Adipose tissue (tissue), 3 donors: ENCODE measurements around the gene LMAN1. TPM values are rescaled to one million over a fixed set of nuclear protein-coding genes. Genes with fewer than 3 reads are reported as not detected.

Source experiments
- H3K27ac ChIP-seq: one replicate; pipeline ENCODE4 v1.5.1; 2013; ENCODE audit warnings: low read depth, low read length
- WGBS, 3 donors: extraction: QIAGEN DNeasy Blood & Tissue Kit; methylation state at CpG; one replicate each; pipeline ENCODE4 v1.1.7; 2013; 5-methylcytosine and 5-hydroxymethylcytosine counted together
- polyA plus RNA-seq, 3 donors: library from polyadenylated mRNA; stranded (reverse); fragments of 200-250 nt; gene quantifications; one replicate each; pipeline ENCODE4 v1.2.3, GENCODE V29; 2013
- donor health status: healthy with polysubstance abuse.
- donor health status: Bipolar disorder and iron deficiency.
- donor health status: healthy.

The LMAN1 gene
- polyA plus RNA-seq, 3 donors: 14.4 to 28.2 (median 23.0) TPM

DNA sequence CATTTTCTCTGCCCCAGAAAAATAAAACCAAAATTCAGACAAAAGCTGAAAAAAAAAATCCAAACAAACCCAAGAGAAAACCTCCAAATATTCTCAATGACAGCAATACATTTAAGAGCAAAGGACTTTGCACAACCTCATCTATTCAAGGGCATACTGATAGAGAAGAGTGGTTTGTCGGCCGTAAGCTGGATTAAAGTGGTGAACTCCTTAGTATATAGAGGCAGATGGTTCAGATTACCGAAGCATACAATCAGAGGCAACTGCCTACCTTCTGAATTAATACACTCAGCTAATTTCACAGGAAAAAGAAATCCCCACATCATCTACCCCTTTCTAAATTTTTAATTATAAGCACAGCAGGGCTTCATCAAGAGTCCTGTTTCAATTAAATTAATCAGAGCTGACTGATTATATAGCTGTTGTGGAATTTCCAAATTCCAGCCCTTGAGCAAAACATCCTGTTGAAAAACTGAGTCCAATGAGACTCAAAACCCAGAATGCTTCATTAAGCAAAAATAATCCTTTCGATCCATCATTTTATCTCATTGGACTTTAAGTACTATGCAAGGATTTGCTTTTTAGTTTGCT, 40.5 kb downstream of the LMAN1 start, which contains the start of gene CPLX4:
Gene CPLX4, minus strand, starts transcription at position 190 of the 591 bp plus-strand sequence. Its CDS starts 187 bp downstream, at position 3.
- WGBS, 3 donors: 86 to 93% (median 90%) methylated on average over 4 of the region's 4 CpGs

DNA sequence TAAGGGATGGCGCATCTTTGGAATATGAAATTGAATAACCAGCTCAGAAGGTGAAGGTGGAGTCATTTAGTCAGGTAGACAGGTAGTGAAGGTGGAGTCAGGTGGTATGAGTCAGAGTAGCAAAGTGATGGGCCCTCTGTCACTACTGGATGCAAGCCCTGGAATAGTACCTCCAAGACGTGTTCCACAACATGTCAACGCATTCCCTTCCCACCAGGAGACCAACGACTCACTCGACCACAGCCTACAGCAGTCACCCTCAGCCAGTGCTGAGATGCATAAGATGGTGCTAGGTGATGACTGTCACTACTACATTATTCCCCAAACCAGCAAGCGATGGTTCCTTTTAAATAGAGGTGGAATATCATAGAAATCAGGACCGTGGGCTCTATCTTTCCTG, 47.4 kb downstream of the LMAN1 start:
- WGBS, 3 donors: 78 to 90% (median 88%) methylated on average over 7 of the region's 7 CpGs
- H3K27ac ChIP-seq: no peak overlapping the region

More for the DNA sequence above, 40.5 kb downstream of the LMAN1 start, which contains the start of gene CPLX4:
- H3K27ac ChIP-seq: no peak within 1 kb of the TSS

DNA sequence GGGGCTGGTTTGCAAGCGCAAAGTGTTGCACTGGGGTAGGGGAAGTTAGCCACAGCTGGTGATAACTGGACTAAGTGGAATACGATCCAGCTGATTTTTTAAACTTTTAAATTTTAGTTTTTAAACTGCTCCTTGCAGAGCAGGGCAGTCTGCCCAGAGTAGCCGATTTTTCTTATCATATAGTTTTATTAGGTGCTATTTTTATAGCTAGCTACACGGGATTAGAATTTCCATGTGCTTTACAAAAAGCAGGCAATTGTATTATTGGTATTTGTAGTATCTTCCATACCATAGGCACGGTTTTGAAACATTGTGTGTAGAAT, 50.2 kb downstream of the LMAN1 start:
- WGBS, 3 donors: 10 to 15% (median 12%) methylated on average over 5 of the region's 5 CpGs

DNA sequence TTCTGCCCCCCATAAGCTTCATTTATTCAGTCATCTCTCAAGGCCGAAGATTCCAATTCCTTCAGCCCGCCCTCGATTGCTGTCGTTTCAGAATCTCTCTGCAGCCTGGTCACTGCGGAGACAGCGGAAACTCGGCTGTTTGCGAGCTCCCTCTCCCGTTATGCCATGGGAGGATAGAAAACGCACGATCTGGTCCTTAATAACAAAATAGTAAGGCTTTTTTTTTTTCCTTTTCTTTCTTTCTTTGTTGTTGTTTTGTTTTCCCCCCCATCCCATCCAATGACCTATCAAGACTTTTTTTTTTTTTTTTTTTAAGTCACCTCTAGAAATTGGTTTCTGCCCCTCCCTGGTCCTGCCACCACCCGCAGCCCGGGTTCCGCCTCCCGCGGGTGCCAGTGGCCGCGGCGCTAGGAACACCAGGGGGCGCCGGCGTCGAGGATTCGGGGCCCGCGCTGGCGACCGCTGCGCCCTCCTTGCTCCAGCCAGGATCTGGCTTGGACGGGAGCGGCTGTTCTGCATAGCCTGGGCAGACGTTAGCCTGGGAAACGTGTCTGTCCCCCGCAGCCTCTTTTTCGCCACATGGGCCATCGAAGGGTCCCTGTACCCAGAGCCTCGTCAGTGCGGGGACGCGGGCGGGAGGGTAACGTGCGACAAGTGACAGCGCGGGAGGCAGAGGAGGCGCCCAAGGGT, 50.7 kb downstream of the LMAN1 start:
- 1 to 3% (median 2%) methylated on average over 46 of the region's 46 CpGs for WGBS, 3 donors
- no peak overlapping the region for H3K27ac ChIP-seq

More for the DNA sequence above, 50.2 kb downstream of the LMAN1 start:
- no peak overlapping the region for H3K27ac ChIP-seq

DNA sequence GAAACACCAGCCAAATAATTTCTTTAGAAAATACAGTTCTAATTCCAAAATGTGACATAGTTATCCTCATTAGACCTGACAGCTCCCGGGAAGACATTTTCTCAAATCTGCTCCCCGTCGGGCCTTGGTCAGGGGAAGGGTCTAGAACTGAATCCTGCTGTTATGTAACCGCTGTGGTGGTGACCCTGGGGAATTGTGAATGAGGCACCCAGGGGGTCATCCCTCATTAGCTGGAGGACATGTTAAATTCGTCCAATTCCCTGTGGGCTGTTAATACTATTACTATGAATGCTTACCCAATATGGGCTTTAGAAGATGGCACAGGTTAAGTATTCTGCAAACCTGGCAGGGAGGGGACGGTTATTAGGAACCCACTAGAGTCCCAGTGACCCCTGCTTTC, 52.4 kb downstream of the LMAN1 start:
- WGBS, 3 donors: 79 to 86% (median 81%) methylated on average over 6 of the region's 6 CpGs
- no peak overlapping the region for H3K27ac ChIP-seq

DNA sequence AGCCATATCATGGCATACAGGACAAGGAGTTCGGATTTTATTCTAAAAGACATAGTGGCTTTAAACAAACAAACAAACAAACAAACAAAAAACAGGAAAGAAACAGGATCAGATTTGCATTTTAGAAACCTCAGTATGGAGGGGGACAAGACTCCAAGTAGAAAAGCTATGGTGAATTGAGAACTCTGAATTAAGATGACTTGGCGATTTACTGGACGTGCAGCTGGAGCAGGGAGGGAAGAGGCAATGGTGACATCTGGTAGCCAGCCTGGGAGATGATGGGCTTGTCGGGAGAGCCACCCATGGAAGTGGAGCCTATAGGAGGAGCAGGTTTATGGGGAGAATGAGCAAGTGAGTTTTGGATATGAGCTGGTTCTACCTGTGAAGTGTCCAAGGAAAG, 53.8 kb downstream of the LMAN1 start:
- WGBS, 3 donors: 70 to 73% (median 71%) methylated on average over 4 of the region's 4 CpGs
- H3K27ac ChIP-seq: no peak overlapping the region

DNA sequence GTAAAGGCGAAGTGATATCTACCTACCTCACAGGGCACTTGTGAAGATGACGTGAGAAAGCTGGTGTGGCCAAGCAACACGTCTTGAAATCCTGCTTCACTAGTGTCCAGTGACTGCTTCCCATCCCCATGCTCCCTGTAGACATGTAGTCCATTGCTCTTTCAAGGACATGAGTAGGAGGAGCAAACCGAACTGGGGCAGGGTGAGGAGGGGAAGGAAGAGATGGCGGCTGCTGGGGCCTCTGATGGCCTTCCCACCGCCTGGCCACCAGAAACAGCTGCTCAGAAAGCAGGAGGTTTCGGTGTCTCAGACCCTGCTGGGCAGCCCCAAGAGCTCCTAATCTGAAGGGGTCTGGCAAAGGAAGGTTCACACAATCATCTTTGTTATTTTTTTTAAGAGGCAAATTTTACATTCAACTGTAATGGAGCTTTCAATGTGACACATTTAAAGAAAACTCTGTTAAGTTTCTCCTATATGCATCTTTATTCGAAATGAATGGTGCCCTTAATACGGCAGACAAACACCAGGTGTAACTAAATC, 55.3 kb downstream of the LMAN1 start:
- WGBS, 3 donors: 78 to 83% (median 81%) methylated on average over 9 of the region's 9 CpGs
- no peak overlapping the region for H3K27ac ChIP-seq

DNA sequence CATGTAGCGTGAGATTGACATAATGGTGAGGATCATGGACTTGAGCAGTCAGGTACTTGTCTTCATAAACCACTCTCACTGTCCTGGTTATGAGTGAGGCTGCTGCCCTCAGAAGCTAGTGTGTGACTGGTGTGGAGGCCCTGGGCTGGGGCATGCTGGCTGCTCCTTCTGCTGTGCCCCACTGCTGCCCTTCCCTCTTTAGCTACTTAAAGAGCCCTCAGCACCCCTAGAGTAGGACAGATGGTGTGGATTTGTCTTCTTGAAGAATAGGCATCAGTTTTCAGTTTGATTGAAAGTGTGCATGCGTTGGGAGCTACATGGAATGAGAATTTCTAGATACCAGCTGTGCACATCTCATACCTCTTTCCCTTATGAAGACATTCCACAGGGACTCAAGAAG, 56.1 kb downstream of the LMAN1 start:
- 77 to 90% (median 82%) methylated on average over 2 of the region's 2 CpGs for WGBS, 3 donors
- no peak overlapping the region for H3K27ac ChIP-seq

DNA sequence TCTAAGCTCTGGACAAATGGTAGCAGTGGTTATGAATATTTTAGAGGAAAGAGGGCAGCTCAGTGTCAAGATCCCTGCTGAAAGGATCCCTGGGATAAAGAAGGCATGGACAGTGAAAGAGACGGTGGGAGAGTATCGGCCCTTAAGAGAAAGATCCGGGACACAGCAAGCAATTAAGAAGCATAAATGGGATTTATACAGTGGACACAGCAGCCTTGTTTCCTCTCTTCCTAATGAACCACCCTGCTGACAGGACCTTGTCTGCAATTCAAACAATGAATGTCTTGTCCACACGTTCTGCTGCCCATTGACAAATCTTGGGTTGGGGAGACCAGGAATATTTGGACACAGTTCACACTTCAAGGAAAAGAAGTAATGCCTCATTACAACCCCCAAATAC, 57.1 kb downstream of the LMAN1 start:
- WGBS, 3 donors: 69 to 85% (median 74%) methylated on average over 4 of the region's 4 CpGs

DNA sequence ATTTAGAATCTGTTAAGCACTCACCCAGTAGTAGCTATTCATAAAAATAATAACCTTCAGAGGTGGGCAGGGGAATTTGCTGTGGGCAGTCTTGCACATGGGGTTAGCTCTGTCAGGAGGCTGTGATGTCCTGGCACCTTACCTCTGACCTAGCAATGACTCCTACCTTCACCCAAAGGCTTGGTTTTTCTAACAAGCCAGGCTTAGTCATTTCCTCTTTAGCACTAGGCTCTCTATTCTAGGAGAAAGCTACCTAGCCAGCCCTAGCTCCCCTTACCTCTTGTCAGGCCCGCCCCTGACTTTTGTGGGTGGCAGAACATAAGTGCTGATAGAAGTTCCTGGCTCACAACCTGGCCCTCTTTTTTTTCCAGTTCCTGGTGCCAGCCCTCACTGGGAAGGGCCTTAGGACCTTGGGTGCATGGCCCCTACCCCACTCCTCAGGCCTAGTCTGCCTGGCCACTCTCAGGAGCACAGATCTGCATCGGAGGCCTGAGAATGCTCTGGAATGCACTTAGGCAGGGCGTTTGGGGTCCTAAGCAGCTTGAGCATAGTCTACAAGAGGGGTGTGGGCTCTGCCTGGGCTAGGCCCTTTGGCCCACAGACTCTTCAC, 58.3 kb downstream of the LMAN1 start:
- no peak overlapping the region for H3K27ac ChIP-seq
- WGBS, 3 donors: 68 to 80% (median 71%) methylated on average over 3 of the region's 3 CpGs

More for the DNA sequence above, 57.1 kb downstream of the LMAN1 start:
- no peak overlapping the region for H3K27ac ChIP-seq

DNA sequence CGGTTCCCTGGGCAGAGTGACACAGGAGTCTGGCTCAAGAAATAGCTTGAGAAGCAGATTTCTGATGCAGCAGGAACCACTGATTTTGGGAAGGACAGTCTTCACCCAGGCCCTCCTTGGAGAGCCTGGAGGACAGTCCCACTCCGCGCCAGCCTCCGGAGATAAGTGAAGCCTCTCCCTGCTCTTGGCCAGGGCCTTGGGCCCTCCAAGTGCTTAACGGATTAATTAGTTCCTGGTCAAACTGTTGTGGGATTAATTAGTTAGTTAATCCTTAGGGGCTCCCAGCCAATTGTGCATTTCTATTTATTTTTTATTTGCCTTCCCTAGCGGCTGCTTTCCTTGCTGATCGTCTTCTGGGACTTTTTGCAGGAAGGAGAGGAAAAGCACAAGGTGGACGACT, 60.2 kb downstream of the LMAN1 start:
- no peak overlapping the region for H3K27ac ChIP-seq
- 68 to 79% (median 78%) methylated on average over 8 of the region's 8 CpGs for WGBS, 3 donors

DNA sequence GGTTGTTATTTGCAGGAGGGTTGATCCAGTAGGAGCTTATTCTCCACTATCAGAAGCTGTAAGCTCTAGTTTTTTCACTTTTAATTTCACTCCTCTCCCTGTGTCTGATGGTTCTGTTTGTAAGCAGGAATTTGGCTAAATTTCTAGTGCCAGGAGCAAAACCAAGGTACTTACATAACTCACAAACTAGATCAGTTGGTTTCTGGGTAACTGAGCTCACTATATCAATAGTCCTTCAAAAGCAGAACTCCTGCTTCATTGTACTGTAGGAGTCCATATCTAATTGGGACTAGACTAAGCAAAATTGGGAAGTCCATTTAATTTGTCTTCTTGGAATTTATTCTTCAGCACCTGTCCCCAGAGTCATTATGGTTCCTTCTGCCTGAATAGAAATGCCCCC, 65.7 kb downstream of the LMAN1 start:
- no peak overlapping the region for H3K27ac ChIP-seq

DNA sequence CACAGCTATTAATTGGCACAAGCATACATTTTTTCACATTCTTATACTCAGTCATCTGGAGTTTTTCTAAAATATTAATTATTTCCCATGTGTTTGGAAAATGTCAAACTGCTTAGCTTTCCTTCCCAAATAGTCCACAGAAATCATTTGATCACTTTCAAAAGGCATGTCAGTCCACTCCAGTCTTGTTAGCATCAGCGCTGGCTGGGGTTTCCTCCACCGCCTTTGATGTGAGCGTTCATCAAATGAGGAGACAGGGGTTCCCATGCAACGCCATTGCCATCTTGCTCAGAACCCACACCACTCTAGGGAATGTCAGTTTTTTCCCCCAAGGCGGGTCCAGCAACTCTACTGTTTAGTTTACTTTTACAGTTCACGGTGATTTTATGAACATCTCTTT, 72.7 kb downstream of the LMAN1 start:
- 52 to 68% (median 59%) methylated on average over 6 of the region's 6 CpGs for WGBS, 3 donors

DNA sequence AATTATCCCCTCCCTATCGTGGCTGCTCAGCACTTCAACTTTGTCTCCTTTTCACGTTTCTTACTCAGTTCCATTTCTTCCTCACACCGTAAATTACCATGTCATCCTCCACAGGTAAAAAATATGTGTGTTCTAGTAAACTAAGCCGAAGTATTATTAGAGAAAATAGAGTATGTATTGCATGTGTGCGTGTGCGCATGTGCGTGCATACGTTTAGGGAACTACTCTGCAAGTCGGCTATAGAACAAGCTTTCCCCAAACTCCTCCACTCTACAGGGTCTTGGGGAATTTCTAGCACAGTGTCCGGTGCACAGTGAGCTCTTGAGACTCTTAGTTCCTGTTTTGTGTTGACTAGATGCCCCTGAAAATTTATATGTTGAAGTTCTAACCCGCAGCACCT, 76.7 kb downstream of the LMAN1 start:
- no peak overlapping the region for H3K27ac ChIP-seq
- WGBS, 3 donors: 80 to 81% (median 80%) methylated on average over 11 of the region's 11 CpGs

More for the DNA sequence above, 72.7 kb downstream of the LMAN1 start:
- no peak overlapping the region for H3K27ac ChIP-seq

DNA sequence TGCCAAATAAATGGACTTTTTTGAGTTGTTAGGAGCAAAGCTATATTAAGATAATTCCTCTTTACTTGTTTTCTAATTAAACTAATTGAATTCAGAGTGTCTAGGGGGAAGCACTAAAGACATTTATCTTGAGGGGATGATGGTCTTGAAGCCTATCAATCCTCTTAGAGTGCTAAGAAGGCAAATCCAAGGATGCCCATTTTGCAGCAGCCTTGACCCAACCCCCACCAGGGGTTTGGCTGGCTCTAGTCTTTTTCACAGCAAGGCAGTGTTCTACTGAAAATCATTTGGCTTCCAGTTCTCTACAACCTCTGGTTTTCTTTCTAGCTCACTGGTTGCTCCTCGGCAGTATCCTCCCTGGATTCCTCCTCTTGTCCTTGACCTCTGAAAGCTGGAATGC, 79.3 kb downstream of the LMAN1 start:
- 31 to 63% (median 56%) methylated on average over 1 of the region's 1 CpG for WGBS, 3 donors
- no peak overlapping the region for H3K27ac ChIP-seq

DNA sequence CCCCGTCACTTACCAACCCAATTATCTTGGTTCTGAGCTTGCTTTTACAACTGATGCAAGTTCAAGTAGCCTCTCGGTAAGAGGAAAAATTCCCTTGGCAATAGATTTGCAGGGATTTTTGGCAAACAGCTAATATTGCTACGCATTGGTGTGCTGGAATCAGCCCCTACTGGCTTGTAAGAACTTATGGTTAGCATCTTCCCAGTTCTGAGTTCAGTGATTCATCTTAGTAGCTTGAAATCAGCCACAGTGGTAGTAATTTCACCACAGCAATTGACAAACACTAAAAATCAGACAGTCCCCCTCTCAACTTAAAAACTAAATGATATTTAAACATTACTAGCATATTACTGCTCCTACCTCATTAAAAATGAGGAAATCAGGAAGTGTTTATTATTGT, 79.9 kb downstream of the LMAN1 start:
- no peak overlapping the region for H3K27ac ChIP-seq
- 62 to 79% (median 67%) methylated on average over 3 of the region's 3 CpGs for WGBS, 3 donors

DNA sequence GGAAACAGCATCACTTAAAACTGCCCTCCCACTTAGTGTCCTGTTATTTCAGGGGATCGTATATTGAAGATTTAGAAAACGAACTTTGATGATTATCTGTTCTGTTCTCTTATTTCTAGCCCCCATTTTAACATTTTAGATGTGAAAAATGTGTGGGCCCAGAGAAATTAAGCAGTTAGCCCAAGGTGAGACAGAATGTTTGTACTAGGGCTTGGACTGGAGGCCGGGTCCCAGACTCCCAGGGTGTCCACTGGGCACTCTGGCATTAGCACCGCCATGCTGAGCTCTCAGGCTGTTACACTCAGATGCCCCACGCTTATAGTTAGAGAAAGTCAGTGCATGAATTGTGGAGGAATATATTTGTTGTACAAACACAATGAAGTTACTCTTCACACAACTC, 80.3 kb downstream of the LMAN1 start:
- 63 to 72% (median 66%) methylated on average over 5 of the region's 5 CpGs for WGBS, 3 donors
- H3K27ac ChIP-seq: no peak overlapping the region
